GM21737 (cell line): ENCODE results near the gene PTPN14.

ENCODE experiments used
- ATAC-seq: cut with Tn5 transposase; IDR thresholded peaks from one replicate; pipeline ENCODE4 v1.9.1; 2021; ENCODE audit warnings: mild to moderate bottlenecking, moderate library complexity; ENCODE audit not compliant: unreplicated experiment

PTPN14 gene

GRCh38 chr1:214318356-214318755 lies 233.0 kb downstream of the PTPN14 start:
- ATAC-seq, result no peak

GRCh38 chr1:214317734-214318133 lies 233.7 kb downstream of the PTPN14 start:
- no peak for ATAC-seq

- no peak for ATAC-seq
Observed at GRCh38 chr1:214317300-214317699, 234.1 kb downstream of the PTPN14 start.

DNA sequence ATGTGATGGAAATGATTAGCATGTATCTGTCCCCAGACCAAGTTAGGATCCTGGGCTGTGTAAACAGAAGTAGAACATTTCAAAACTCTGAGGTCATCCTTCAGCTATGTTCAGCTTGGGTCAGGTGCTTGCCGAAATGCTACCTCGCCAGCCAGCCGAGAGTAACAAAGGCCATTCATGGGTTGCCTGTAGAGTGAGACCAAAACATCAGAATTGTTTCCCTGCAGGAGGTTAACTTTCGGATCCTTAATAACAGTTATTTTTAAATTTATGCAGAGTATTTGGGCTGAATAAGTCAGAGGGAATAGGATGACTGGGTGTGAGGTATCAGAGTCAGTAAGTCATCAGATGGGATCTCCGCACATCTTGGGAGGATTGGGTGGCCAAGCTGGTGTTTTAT lies 234.8 kb downstream of the PTPN14 start:
- no peak for ATAC-seq

GRCh38 chr1:214314178-214314843 lies 237.1 kb downstream of the PTPN14 start:
- ATAC-seq, result no peak

- no peak for ATAC-seq
Observed at GRCh38 chr1:214312530-214313051, 238.8 kb downstream of the PTPN14 start.

DNA sequence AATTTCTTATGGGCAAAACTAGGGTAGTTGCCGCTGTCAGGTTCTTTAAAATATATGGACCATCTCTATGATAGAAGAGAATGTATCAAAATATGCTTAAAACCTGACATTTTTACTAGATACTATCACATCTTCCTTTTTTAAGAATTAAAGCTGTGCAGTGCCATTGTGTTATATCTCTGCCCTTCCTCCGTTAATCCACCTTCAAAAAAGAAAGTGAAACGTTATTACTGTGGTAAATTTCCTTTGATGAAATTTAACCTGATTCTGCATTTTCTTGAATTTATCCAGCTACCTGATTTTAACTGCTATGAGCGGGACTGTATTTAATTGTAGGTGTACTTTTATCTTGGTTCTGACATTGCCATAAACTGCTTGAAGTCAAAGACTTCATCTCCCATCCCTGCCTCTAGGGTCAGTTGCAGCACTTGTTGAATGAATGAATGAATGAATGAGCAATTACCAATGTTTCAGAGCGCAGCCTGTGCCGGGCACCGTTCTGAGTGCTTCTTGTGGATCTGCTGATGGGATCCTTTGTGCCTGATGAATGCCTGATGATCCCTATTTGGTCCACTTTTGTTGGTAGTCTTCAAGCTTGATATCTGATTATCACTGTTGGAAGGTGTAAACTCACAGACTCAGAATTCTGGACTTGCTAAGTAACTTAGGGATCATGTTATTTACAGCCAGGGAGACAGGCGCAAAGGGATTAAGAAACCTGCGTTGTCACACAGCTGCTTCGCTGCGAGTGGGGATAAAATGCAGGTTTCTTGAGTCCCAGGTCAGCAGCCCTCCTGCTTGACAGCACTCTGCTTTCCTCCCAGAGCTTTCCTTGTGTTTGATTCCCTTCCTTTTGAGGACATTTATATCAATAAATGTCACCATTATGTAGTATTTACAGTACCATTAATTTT lies 240.4 kb downstream of the PTPN14 start:
- no peak for ATAC-seq

DNA sequence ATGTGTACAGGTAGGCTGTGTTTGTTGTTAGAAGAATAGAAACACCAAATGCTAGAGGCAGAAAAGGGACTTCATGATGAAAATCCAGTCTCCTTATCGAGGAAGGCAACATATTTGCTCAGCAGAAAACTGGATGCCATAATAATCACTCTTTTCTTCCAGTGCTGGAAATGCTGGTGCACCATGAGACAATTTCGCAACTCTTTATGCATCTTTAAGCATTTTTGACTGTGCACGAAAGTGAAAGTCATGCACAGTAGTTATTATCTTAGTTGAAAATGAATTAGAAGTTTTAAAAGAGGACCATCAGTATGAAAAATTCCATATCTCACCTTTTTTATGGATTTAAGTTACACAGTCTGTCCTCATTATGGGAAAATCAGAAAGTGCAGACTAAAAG lies 241.4 kb downstream of the PTPN14 start:
- ATAC-seq, result no peak

DNA sequence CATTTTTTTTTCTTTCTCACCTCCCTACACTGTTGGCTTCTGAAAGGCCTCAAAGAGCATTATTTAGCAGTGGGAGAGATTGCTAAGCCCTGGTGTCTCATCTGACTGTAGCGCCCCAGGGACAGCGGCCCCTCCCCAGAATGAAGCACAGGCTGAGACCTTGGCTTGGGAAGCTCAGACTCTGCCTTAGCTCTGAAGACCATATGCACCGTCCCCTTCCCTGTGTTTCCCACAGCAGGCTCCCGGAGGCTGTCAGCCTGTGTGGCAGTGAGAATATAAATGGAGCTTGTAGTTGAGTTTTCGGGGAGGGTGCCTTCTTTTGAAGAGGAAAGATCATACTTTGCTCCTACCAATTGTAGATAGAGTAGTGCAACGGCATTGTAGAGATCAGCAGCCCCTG lies 245.1 kb downstream of the PTPN14 start:
- ATAC-seq, result no peak

GRCh38 chr1:214305164-214305751 lies 246.1 kb downstream of the PTPN14 start:
- ATAC-seq, result no peak

GRCh38 chr1:214303141-214303930 lies 248.1 kb downstream of the PTPN14 start:
- no peak for ATAC-seq

DNA sequence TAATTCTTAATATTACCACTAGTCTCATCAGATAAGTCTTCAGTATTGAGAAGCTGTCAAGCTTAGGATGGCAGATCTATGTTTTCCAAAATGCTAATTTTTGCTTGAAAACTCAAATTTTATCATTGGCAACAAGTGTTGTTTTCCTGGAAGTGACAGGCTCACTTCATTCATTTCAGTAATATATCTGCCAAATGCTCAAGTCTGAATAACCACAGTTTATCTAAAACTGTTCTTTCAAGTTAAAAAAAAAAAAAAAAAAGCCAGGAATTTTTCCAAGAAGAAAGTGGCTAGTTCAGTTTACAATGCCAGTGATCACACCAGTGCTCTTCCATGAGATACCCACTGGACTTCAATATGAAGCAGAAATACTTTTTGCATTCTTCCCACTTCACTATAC lies 249.9 kb downstream of the PTPN14 start:
- no peak for ATAC-seq

GRCh38 chr1:214300149-214300780 lies 251.1 kb downstream of the PTPN14 start:
- no peak for ATAC-seq
